T-helper 2 cell (primary cell): ENCODE data around the gene CTSV.
A peak's percentile ranks its signal among the peaks of the same experiment; 100 is the strongest.
"Not testable (repeated sequence)": the region's sequence is repeated elsewhere in the genome, so short reads cannot be mapped to it uniquely, and the experiment has no call there.

Experiments
- DNase-seq, 5 experiments: peaks; one replicate each; pipeline versions ENCODE4 v3.0.0 to v3.0.0-alpha.2; 2012 to 2022
- total RNA-seq, 2 donors: gene quantifications; one replicate each; lab custom pipeline; 2026; lab: John Stamatoyannopoulos, UW

CTSV gene
- 1.4 to 2.2 reads per million in 2 donors for total RNA-seq

GRCh38 chr9:97038611-97039513 lies at the start of gene CTSV:
Gene CTSV, minus strand, starts transcription at chr9:97039142. Its CDS starts 1,099 bp downstream, at chr9:97038043.
- DNase-seq = peak; percentile 34 to 87 (median 60)

GRCh38 chr9:97087668-97088215 lies 48.8 kb upstream of the CTSV start:
- DNase-seq = not testable (repeated sequence)

- not testable (repeated sequence) for DNase-seq
Measured at GRCh38 chr9:97084562-97084991, 45.6 kb upstream of the CTSV start.

- DNase-seq = no peak
Measured at GRCh38 chr9:97078362-97078761, 39.4 kb upstream of the CTSV start.

- DNase-seq = no peak
Measured at GRCh38 chr9:97077452-97078295, 38.7 kb upstream of the CTSV start.

- DNase-seq = not testable (repeated sequence)
Measured at GRCh38 chr9:97076731-97077451, 37.9 kb upstream of the CTSV start.

GRCh38 chr9:97076238-97076637 lies 37.3 kb upstream of the CTSV start:
- no peak for DNase-seq

- no peak for DNase-seq
Measured at GRCh38 chr9:97075289-97075985, 36.5 kb upstream of the CTSV start.

GRCh38 chr9:97073506-97073905 lies 34.6 kb upstream of the CTSV start:
- DNase-seq = no peak

GRCh38 chr9:97072285-97072776 lies 33.4 kb upstream of the CTSV start:
- no peak for DNase-seq

- not testable (repeated sequence) for DNase-seq
Measured at GRCh38 chr9:97070325-97070724, 31.4 kb upstream of the CTSV start.

- no peak for DNase-seq
Measured at GRCh38 chr9:97067490-97067889, 28.5 kb upstream of the CTSV start.

GRCh38 chr9:97064176-97064575 lies 25.2 kb upstream of the CTSV start:
- DNase-seq = no peak

GRCh38 chr9:97060796-97061195 lies 21.9 kb upstream of the CTSV start:
- no peak for DNase-seq

- DNase-seq = no peak
Measured at GRCh38 chr9:97059626-97060025, 20.7 kb upstream of the CTSV start.

GRCh38 chr9:97057651-97058050 lies 18.7 kb upstream of the CTSV start:
- no peak for DNase-seq

GRCh38 chr9:97055891-97056290 lies 16.9 kb upstream of the CTSV start:
- DNase-seq = not testable (repeated sequence)

- DNase-seq = no peak
Measured at GRCh38 chr9:97053717-97054116, 14.8 kb upstream of the CTSV start.

- DNase-seq = no peak
Measured at GRCh38 chr9:97052735-97053134, 13.8 kb upstream of the CTSV start.

- no peak for DNase-seq
Measured at GRCh38 chr9:97046228-97046627, 7.3 kb upstream of the CTSV start.

- no peak for DNase-seq
Measured at GRCh38 chr9:97045300-97045699, 6.4 kb upstream of the CTSV start.

GRCh38 chr9:97041898-97042297 lies 3.0 kb upstream of the CTSV start:
- no peak for DNase-seq
